ENCODE measurements around the gene MTUS2. TPM values are rescaled to one million over a fixed set of nuclear protein-coding genes. Genes with fewer than 3 reads are reported as not detected.

Gene MTUS2
- total and polyA plus RNA-seq, 10 of the 15 experiments (the other 5 are each of a cell fraction or from before 2014, with no cell fraction given) = under 0.01 to 0.05 (median 0.02) TPM; not detected in 6

- Histone ChIP-seq H3K27ac (ENCODE audit: control insufficient read depth, insufficient read depth) (no peak overlapping the region), H3K9ac (ENCODE audit: control insufficient read depth, insufficient read depth, low read length) (no peak overlapping the region), H3K36me3 (ENCODE audit: control insufficient read depth in 2 of 2, insufficient read depth in 2 of 2, low read length in 1 of 2) (no peaks in the 10 kb centered on the region), H3K79me2 (ENCODE audit: control insufficient read depth, insufficient read depth, low read length) (no peaks in the 10 kb centered on the region), H3K27me3 (replicated peaks in 1 of 2; ENCODE audit: control insufficient read depth in 2 of 2, insufficient read depth in 2 of 2, low read length in 1 of 2) (no peaks in the 10 kb centered on the region), H3K9me3 (replicated peaks; ENCODE audit: control insufficient read depth, insufficient read depth, low read length) (no peaks in the 10 kb centered on the region; the same call in 2 of the 3 replicates), H3K4me3 (no peak overlapping the region), H2AFZ (ENCODE audit: control insufficient read depth, low read depth, low read length) (no peak overlapping the region), H3K4me2 (ENCODE audit: control insufficient read depth, insufficient read depth) (no peak overlapping the region), H3K4me1 (ENCODE audit: control insufficient read depth, insufficient read depth, low read length) (no peaks in the 10 kb centered on the region), H4K20me1 (ENCODE audit: control insufficient read depth, insufficient read depth) (no peaks in the 10 kb centered on the region)
- SMC1A ChIA-PET (ENCODE audit: uncharacterized antibody, unreplicated experiment) = no interaction called here
- BruUV-seq (replicated peaks) = no TSS peak
- ATAC-seq = no peak
- DNase-seq (ENCODE audit: low read depth, low spot score) = no peak
- WGBS (ENCODE audit: insufficient coverage, insufficient replicate concordance, low lambda C conversion rate, missing lambda C conversion rate) = 57% methylated on average over 7 of the region's 7 CpGs
- CTCF ChIA-PET = no interaction called here
- no peak for FAIRE-seq
- intact Hi-C loops (cut with micrococcal nuclease; ENCODE audit: unreplicated experiment) (no loop called here), in situ Hi-C loops (cut with MboI) (no loop called here)
- POLR2A ChIA-PET = no interaction called here
- TF ChIP-seq SMC3 (IDR thresholded peaks at IDR 0.05; ENCODE audit: borderline replicate concordance, low read length) (no peak), CTCF (IDR thresholded peaks at IDR 0.05 in 2 of 3, conservative IDR thresholded peaks at IDR 0.05 in 1 of 3; ENCODE audit: control insufficient read depth in 2 of 3, extremely low read depth in 1 of 3, insufficient read depth in 1 of 3, low read depth in 3 of 3, low read length in 3 of 3) (no peak), ZBTB40 (IDR thresholded peaks at IDR 0.05; ENCODE audit: borderline replicate concordance) (no peak), E4F1 (IDR thresholded peaks at IDR 0.05; ENCODE audit: borderline replicate concordance, partially characterized antibody) (no peak), ZNF384 (IDR thresholded peaks at IDR 0.05; ENCODE audit: borderline replicate concordance, low read depth, low read length) (no peak)
- RAD21 ChIA-PET (ENCODE audit: unreplicated experiment) = no interaction called here
Observed at GRCh38 chr13:29336356-29336755, 516.2 kb downstream of the MTUS2 start.
